K562 (cell line): ENCODE measurements around the gene ANAPC2. TPM values are rescaled to one million over a fixed set of nuclear protein-coding genes. Genes with fewer than 3 reads are reported as not detected.

Source experiments
- ATAC-seq: fragments of 200-7000 bp; cut with Tn5 transposase; 3 replicates; pipeline ENCODE4 v1.9.1; 2020; ENCODE audit warnings: moderate library complexity
- BruUV-seq: library from RNA; stranded (reverse); fragments of 400-500 nt; replicated peaks from 2 replicates; lab custom pipeline; 2021; lab: Mats Ljungman, UMichigan
- CTCF ChIA-PET: fragments of 300-600 bp; formaldehyde crosslinking; extraction: SDS; loops from one replicate; lab custom pipeline; 2021; ENCODE audit warnings: low intra/inter-chr PET ratio; lab: Yijun Ruan, JAX
- POLR2A ChIA-PET: fragments of 300-600, 350-650 bp; sonication (Branson Sonifier 250); formaldehyde crosslinking; extraction: SDS; loops from one replicate; lab custom pipeline; 2021; ENCODE audit warnings: antibody characterized with exemption, inconsistent platforms; lab: Yijun Ruan, JAX
- DNase-seq, 4 experiments: peaks; one replicate each; pipeline versions ENCODE4 v3.0.0 to v3.0.0-alpha.2; 2011 to 2018; ENCODE audit warnings: low spot score in 3 of 4, mixed read lengths in 3 of 4; ENCODE audit errors: extremely low read depth in 1 of 4
- FAIRE-seq: peaks from 2 replicates; lab custom pipeline; 2011; peaks lifted over from hg19 to GRCh38; lab: Jason Lieb, UNC
- H2AFZ ChIP-seq: 2 replicates; pipeline ENCODE4 v1.6.0; 2011; ENCODE audit warnings: low read depth, low read length, control low read depth, inconsistent platforms
- H3K27ac ChIP-seq: fragments of 200-600 bp; 3 replicates; pipeline ENCODE4 v1.8.0; 2011; ENCODE audit warnings: low read depth, mild to moderate bottlenecking, control low read depth, inconsistent platforms, low read length, moderate library complexity, mixed read lengths; ENCODE audit errors: extremely low read depth
- H3K27me3 ChIP-seq, 2 experiments: fragments of 300-600 bp in 1 of 2; 2 replicates in 1 of 2; 3 replicates in 1 of 2; pipeline versions ENCODE4 v1.6.0 to v1.8.0; 2011; ENCODE audit warnings: inconsistent platforms in 2 of 2, low read length in 2 of 2, mild to moderate bottlenecking in 1 of 2, mixed read lengths in 1 of 2, moderate library complexity in 1 of 2; ENCODE audit not compliant: control insufficient read depth in 2 of 2, insufficient read depth in 2 of 2
- H3K36me3 ChIP-seq: fragments of 300-600 bp; 3 replicates; pipeline ENCODE4 v1.8.0; 2011; ENCODE audit warnings: mild to moderate bottlenecking, low read length, inconsistent platforms; ENCODE audit not compliant: control insufficient read depth, insufficient read depth
- H3K4me1 ChIP-seq, 2 experiments: fragments of 200-600 bp in 1 of 2; replicated peaks in 1 of 2; 2 replicates in 1 of 2; 3 replicates in 1 of 2; pipeline versions ENCODE4 v1.5.1 to v1.8.0; 2011; ENCODE audit warnings: inconsistent platforms in 2 of 2, low read length in 2 of 2, mild to moderate bottlenecking in 1 of 2, mixed read lengths in 1 of 2, moderate library complexity in 1 of 2; ENCODE audit not compliant: control insufficient read depth in 2 of 2, insufficient read depth in 2 of 2
- H3K4me2 ChIP-seq: 2 replicates; pipeline ENCODE4 v1.6.1; 2011; ENCODE audit warnings: low read length, control low read depth, inconsistent platforms, mixed read lengths; ENCODE audit not compliant: insufficient read depth
- H3K4me3 ChIP-seq: fragments of 200-600 bp; sonication (generic), shearing (Covaris generic); 2 replicates; pipeline ENCODE4 v1.5.1; 2016; ENCODE audit warnings: control low read depth, inconsistent platforms
- H3K79me2 ChIP-seq: fragments of 200-600 bp; 3 replicates; pipeline ENCODE4 v1.8.0; 2011; ENCODE audit warnings: low read length, inconsistent platforms; ENCODE audit not compliant: control insufficient read depth, insufficient read depth
- H3K9ac ChIP-seq, 2 experiments: 2 replicates each; pipeline versions ENCODE4 v1.6.0 to v1.6.1; 2011; ENCODE audit warnings: low read depth in 2 of 2, low read length in 2 of 2, control low read depth in 1 of 2, inconsistent platforms in 1 of 2, mild to moderate bottlenecking in 1 of 2, mixed read lengths in 1 of 2; ENCODE audit not compliant: insufficient read depth in 1 of 2
- H3K9me1 ChIP-seq: one replicate; pipeline ENCODE4 v1.6.0; 2011; ENCODE audit warnings: inconsistent platforms, mild to moderate bottlenecking, low read length, moderate library complexity; ENCODE audit not compliant: control insufficient read depth, insufficient read depth
- H3K9me3 ChIP-seq: replicated peaks from 2 replicates; pipeline ENCODE4 v1.5.1; 2011; ENCODE audit warnings: low read depth, low read length, inconsistent platforms; ENCODE audit not compliant: control insufficient read depth, insufficient read depth
- H4K20me1 ChIP-seq: replicated peaks from 2 replicates; pipeline ENCODE4 v1.6.1; 2011; ENCODE audit warnings: low read length, inconsistent platforms, mixed read lengths; ENCODE audit not compliant: control insufficient read depth, insufficient read depth
- ARID3A ChIP-seq: IDR thresholded peaks from 2 replicates; pipeline ENCODE4 v1.6.1; 2012; ENCODE audit warnings: low read depth, low read length, improper control_type of control experiment, borderline replicate concordance
- CBFB ChIP-seq: sonication (generic); formaldehyde crosslinking; IDR thresholded peaks from 2 replicates; pipeline ENCODE4 v1.4.0; 2020; ENCODE audit warnings: mild to moderate bottlenecking, missing genetic modification reagents
- DEAF1 ChIP-seq: fragments of 450-650 bp; formaldehyde crosslinking; IDR thresholded peaks from 2 replicates; pipeline ENCODE4 v1.4.0; 2020; ENCODE audit warnings: mild to moderate bottlenecking, moderate library complexity
- KDM1A ChIP-seq, 2 experiments: fragments of 450-650 bp; IDR thresholded peaks; 2 replicates each; pipeline ENCODE4 v1.6.1; 2016; ENCODE audit warnings: mild to moderate bottlenecking in 2 of 2
- ZBTB2 ChIP-seq: fragments of 450-650 bp; IDR thresholded peaks from 2 replicates; pipeline ENCODE4 v1.6.1; 2016; ENCODE audit warnings: antibody characterized with exemption
- ZEB2 ChIP-seq: fragments of 450-650 bp; IDR thresholded peaks from 2 replicates; pipeline ENCODE4 v1.6.1; 2016
- WGBS: fragments of 100-300 bp; shearing (Covaris generic); methylation state at CpG from one replicate; pipeline ENCODE4 v1.1.6; 2016; ENCODE audit warnings: low coverage, mixed read lengths; ENCODE audit not compliant: insufficient coverage; ENCODE audit errors: missing lambda C conversion rate; 5-methylcytosine and 5-hydroxymethylcytosine counted together
- in situ Hi-C: fragments of 300-500 bp; cut with MboI; formaldehyde crosslinking; loops from 4 replicates; pipeline ENCODE4 v1.15.0; 2018; ENCODE audit warnings: inconsistent platforms, mixed read lengths
- intact Hi-C: fragments of 100-400 bp; cut with micrococcal nuclease; formaldehyde crosslinking; loops from 2 replicates; pipeline ENCODE4 v1.14.2; 2022
- polyA plus RNA-seq, 8 experiments: library from polyadenylated mRNA; depleted of rRNA in 4 of 8; stranded (reverse) in 5 of 8; unstranded in 3 of 8; fragments of >200 nt; fragmentation: Nextera tagmentation in 2 of 8; fragmentation: Illumina TruSeq in 1 of 8; extraction: Ambion mirVana in 2 of 8; extraction: Trizol in 1 of 8; gene quantifications; 2 replicates each; pipeline versions ENCODE4 v1.2.1 to v1.2.3, GENCODE V29; 2011 to 2014; ENCODE audit warnings: inconsistent platforms in 1 of 8, missing spikeins in 1 of 8
- total RNA-seq, 7 experiments: library from RNA; depleted of rRNA in 6 of 7; stranded (reverse); fragments of >200 nt in 6 of 7; fragmentation: Illumina TruSeq in 2 of 7; extraction: Trizol in 2 of 7; gene quantifications; 2 replicates each; pipeline versions ENCODE4 v1.2.1 to v1.2.3, GENCODE V29; 2011 to 2021; ENCODE audit warnings: low replicate concordance in 1 of 7

The ANAPC2 gene
- total and polyA plus RNA-seq, 9 of the 15 experiments (the other 6 are each of a cell fraction or from before 2014, with no cell fraction given), result 0.11 to 56.5 (median 17.1) TPM; not detected in 1

GRCh38 chr9:137147091-137147792 is 41.1 kb downstream of the ANAPC2 start:
- Histone ChIP-seq H3K9me1 (no peaks in the 10 kb centered on the region), H3K4me2 (no peak overlapping the region), H4K20me1 (0 out of 2 replicates have a peak, but pooled peaks cover 5% of the 10 kb centered on the region), H2AFZ (no peak overlapping the region), H3K4me1 (peaks cover 8 to 52% of the 10 kb centered on the region in 2 experiments; a peak in 3 of 5 replicates), H3K4me3 (no peak overlapping the region), H3K79me2 (no peaks in the 10 kb centered on the region), H3K9me3 (no peaks in the 10 kb centered on the region), H3K27ac (no peak overlapping the region), H3K9ac (no peak overlapping the region), H3K27me3 (peaks cover 3 to 17% of the 10 kb centered on the region in 2 experiments; a peak in 4 of 5 replicates), H3K36me3 (no peaks in the 10 kb centered on the region)
- WGBS, result 72% methylated on average over 22 of the region's 26 CpGs
- in situ Hi-C loops (no loop called here), intact Hi-C loops (no loop called here)
- FAIRE-seq (no peak), ATAC-seq (no peak), DNase-seq (no peak)
- POLR2A ChIA-PET, result interaction anchor here (0.6 to 1.0 kb wide), 3 partner anchors 10 to 358 kb away, joined by 3 to 5 read pairs (median 3); no protein-coding TSS in a partner anchor
- CTCF ChIA-PET, result interaction anchor here (0.6 kb wide), 1 partner anchor 114 kb away, joined by 3 read pairs; no protein-coding TSS in a partner anchor
- BruUV-seq, result no TSS peak
- TF ChIP-seq ARID3A (no peak), ZBTB2 (no peak), KDM1A (IDR thresholded peaks at IDR 0.05) (peak in 1 of 2 experiments; percentile 58; a peak in 1 of 4 replicates), DEAF1 (CRISPR knock-in tag) (no peak), CBFB (0 out of 2 replicates have a peak, but pooled peaks have one; percentile 32), ZEB2 (peak; percentile 64)
